H1 (cell line): ENCODE data around the gene ARHGEF2. TPM values are rescaled to one million over a fixed set of nuclear protein-coding genes. Genes with fewer than 3 reads are reported as not detected.

Experiments
- ASH2L ChIP-seq: fragments of 200-600, 300-600 bp; sonication (generic); IDR thresholded peaks from one replicate; pipeline ENCODE4 v1.7.1; 2017; ENCODE audit warnings: low read length
- CHD2 ChIP-seq: IDR thresholded peaks from 2 replicates; pipeline ENCODE4 v1.6.1; 2012; ENCODE audit warnings: low read length, improper control_type of control experiment
- MAFK ChIP-seq: IDR thresholded peaks from 2 replicates; pipeline ENCODE4 v1.6.1; 2012; ENCODE audit warnings: low read depth, mild to moderate bottlenecking, improper control_type of control experiment, low read length
- SIRT6 ChIP-seq: IDR thresholded peaks from one replicate; pipeline ENCODE4 v1.7.1; 2012; ENCODE audit warnings: low read length, inconsistent platforms
- TAF7 ChIP-seq: optimal IDR thresholded peaks from 2 replicates; pipeline ENCODE3; 2011; ENCODE audit warnings: low read depth, mild to moderate bottlenecking, inconsistent platforms, low read length, moderate library complexity, borderline replicate concordance
- polyA plus RNA-seq, 7 experiments: library from polyadenylated mRNA; depleted of rRNA in 3 of 7; stranded (reverse) in 5 of 7; unstranded in 2 of 7; fragments of >200 nt in 5 of 7; fragments of 200-250 nt in 2 of 7; gene quantifications; 1 replicate in 5 of 7; 2 replicates in 1 of 7; 4 replicates in 1 of 7; pipeline versions ENCODE4 v1.2.1 to v1.2.3, GENCODE V29; 2011 to 2013; ENCODE audit warnings: missing spikeins in 2 of 7, mixed read lengths in 2 of 7
- total RNA-seq: library from RNA; stranded (reverse); fragmentation: NEBNext Ultra II Directional; extraction: Animal tissue kit (Norgen Biotek cat#: 25700); gene quantifications from 2 replicates; pipeline ENCODE4 v1.2.1, GENCODE V29; 2021

The ARHGEF2 gene
- total and polyA plus RNA-seq, 2 of the 8 experiments (the other 6 are each of a cell fraction or from before 2014, with no cell fraction given), result 42.7 to 80.5 TPM

DNA sequence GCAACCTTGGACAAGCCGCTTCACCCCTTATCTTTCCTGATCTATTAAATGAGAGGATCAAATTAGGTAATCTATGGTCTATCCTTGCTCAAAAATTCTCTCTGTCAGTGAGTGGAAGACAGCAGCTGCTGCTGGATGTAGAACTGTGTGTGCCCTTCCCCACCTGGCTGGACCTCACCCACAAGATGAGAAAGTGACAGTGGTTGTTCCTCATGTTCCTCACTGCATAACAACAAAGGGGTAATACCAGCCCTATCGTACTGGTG, 25.5 kb upstream of the ARHGEF2 start (continued):
- TF ChIP-seq TAF7 (no peak), SIRT6 (no peak), CHD2 (no peak), ASH2L (no peak), MAFK (no peak)
